ENCODE results near the gene TECTA.

DNA sequence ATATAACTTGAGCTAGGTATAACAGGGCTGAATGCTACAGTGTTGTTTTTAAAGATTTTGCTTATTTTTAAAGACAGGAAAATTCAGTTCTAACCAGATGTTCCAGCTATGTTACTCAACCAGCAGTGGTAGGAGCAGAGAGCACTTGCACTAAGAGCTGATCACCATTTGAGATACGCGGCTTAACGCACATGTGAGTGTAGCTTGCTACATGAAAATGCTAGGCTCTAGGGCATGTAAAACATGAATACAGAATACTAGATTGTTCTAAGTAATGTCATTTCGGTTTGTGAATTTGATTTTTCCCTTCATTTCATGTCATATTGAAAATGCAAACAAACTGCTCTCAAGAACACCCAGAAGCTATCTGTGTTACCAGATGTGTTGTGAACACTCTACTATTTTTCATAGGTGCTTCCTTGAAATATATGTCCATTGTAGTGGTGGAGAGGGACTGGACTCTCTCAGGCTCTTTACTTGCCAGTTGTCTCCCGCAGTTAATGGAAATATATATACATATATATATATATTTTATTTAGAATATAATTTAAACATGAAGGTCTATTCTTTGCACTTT, 10.8 kb upstream of the TECTA start:
- TF ChIP-seq, protein P1, sequence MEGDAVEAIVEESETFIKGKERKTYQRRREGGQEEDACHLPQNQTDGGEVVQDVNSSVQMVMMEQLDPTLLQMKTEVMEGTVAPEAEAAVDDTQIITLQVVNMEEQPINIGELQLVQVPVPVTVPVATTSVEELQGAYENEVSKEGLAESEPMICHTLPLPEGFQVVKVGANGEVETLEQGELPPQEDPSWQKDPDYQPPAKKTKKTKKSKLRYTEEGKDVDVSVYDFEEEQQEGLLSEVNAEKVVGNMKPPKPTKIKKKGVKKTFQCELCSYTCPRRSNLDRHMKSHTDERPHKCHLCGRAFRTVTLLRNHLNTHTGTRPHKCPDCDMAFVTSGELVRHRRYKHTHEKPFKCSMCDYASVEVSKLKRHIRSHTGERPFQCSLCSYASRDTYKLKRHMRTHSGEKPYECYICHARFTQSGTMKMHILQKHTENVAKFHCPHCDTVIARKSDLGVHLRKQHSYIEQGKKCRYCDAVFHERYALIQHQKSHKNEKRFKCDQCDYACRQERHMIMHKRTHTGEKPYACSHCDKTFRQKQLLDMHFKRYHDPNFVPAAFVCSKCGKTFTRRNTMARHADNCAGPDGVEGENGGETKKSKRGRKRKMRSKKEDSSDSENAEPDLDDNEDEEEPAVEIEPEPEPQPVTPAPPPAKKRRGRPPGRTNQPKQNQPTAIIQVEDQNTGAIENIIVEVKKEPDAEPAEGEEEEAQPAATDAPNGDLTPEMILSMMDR (IDR thresholded peaks at IDR 0.05; ENCODE audit: insufficient read depth, low read depth, low read length): no peak
- no peak for TF ChIP-seq EZH2 (IDR thresholded peaks at IDR 0.05; ENCODE audit: insufficient read depth, low read length)

Measured in astrocyte (in vitro differentiated cells and primary cell).